GM10248 (cell line): ENCODE results near the gene TTC33.

Experiments used
- CTCF ChIA-PET: fragments of 300-600 bp; sonication (Branson Sonifier 250); formaldehyde crosslinking; extraction: SDS; loops from one replicate; lab custom pipeline; 2021; ENCODE audit warnings: antibody characterized with exemption; lab: Yijun Ruan, JAX
- POLR2A ChIA-PET: fragments of 350-650 bp; sonication (Branson Sonifier 250); formaldehyde crosslinking; extraction: SDS; loops from one replicate; lab custom pipeline; 2020; ENCODE audit warnings: antibody characterized with exemption; lab: Yijun Ruan, JAX
- DNase-seq: peaks from one replicate; pipeline ENCODE4 v3.0.0; 2012; ENCODE audit errors: extremely low spot score
- CTCF ChIP-seq: IDR thresholded peaks from 2 replicates; pipeline ENCODE4 v1.5.1; 2012; ENCODE audit warnings: mild to moderate bottlenecking, low read depth; ENCODE audit errors: extremely low read depth, missing control alignments, control extremely low read depth

The TTC33 gene

DNA sequence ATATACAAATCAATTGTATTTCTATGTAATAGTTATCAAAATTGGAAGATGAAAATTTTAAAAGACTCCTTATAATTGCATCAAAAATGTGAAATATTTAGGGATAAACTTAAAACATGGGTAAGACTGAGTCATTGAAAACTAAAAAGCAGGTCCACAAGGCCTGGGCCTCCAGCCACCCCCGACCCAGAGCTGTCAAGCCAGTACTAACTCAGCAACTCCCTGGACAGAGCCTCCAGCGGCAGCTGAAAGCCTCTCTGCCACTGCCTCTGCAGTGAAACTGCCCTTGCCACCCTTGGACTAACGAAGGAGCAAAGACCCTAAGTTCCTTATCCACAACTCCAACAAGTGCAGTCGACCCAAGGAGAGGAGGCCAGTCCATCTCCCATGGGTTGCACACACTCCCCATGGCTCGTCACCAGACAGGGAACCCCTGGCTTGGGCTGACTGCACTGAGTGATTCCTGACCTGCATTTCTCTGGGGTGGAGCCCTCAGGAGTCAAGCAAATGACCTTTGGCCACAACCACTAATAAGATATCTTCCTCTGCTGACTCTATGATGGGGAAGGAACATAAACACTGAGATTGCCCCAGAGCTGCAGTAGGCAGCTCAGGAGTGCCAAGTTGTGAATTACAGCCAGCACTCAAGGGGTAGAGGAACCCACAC, 55.5 kb downstream of the TTC33 start:
- ChIA-PET POLR2A (no interaction called here), CTCF (interaction anchor here (0.8 kb wide), 1 partner anchor 20 kb away, joined by 3 read pairs; no protein-coding TSS in a partner anchor)
- DNase-seq, result no peak
- no peak for TF ChIP-seq CTCF

- POLR2A ChIA-PET, result no interaction called here
- CTCF ChIA-PET, result interaction anchor here (1.8 kb wide), 1 partner anchor 9 kb away, joined by 3 read pairs; no protein-coding TSS in a partner anchor
- TF ChIP-seq CTCF, result no peak
- DNase-seq, result no peak
Observed at GRCh38 chr5:40694433-40694832, 61.3 kb downstream of the TTC33 start.

DNA sequence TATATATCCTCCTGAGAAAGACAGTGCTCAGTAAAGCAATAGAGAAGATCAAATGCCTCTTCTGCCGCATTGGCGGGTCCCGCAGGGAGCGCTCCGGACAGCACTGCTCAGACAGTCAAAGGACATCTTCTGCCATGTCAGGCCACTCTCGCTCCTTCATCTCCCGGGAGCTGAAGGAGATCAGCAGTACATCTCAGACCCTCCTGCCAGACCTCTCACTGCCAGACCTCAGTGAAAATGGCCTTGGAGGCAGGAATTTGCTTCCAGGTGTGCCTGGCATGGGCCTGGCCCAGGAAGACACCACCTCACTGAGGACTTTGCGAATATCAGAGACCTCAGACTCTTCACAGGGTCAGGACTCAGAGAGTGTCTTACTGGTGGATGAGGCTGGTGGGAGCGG, 63.9 kb downstream of the TTC33 start:
- no peak for TF ChIP-seq CTCF
- ChIA-PET CTCF (interaction anchor here (1.5 kb wide), 1 partner anchor 43 kb away, joined by 5 read pairs; no protein-coding TSS in a partner anchor), POLR2A (no interaction called here)
- DNase-seq, result no peak

DNA sequence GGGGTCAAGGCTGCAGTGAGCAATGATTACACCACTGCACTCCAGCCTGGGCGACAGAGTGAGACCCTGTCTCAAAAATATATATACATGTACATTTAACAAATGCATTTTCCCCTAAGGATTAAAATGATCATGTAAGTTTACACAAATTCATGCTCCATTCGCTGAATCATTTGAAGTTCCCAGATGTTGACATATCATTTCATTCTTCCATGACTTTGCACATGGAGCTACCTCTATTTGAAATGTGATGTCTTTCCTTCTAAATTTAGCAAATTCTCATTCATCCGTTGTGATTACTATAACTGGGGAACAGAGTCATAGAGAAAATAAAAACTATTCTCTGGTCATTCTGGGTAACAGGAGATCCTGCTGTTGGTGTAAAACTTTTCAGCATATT, 65.5 kb downstream of the TTC33 start:
- DNase-seq, result no peak
- ChIA-PET POLR2A (no interaction called here), CTCF (interaction anchor here (0.6 to 3.4 kb wide), 6 partner anchors 18 to 976 kb away, joined by 3 to 34 read pairs (median 4); no protein-coding TSS in a partner anchor)
- no peak for TF ChIP-seq CTCF

GRCh38 chr5:40689438-40689837, 66.3 kb downstream of the TTC33 start:
- ChIA-PET POLR2A (no interaction called here), CTCF (interaction anchor here (0.7 to 3.4 kb wide), 15 partner anchors 13 to 1112 kb away, joined by 3 to 34 read pairs (median 4); no protein-coding TSS in a partner anchor)
- no peak for TF ChIP-seq CTCF
- DNase-seq, result peak; percentile 29

DNA sequence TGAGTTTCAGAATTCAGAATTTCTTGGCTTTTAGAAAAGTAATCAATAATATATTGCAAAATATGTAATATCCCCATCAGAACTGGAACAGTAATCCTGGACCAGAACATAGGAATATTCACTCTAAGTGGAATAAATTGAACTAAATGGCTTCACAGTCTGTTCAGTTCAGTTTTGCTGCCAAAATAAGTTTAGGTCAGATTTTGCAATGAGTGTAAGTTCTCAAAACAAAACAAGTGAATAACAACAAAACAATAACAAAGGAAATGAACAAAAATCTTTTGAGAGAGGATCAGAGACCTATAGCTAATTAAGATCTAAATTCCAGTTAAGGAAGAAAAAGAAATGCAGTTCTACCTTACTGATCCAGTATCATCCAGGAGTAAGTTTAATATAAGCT, 66.8 kb downstream of the TTC33 start:
- CTCF ChIA-PET, result interaction anchor here (0.7 to 3.4 kb wide), 16 partner anchors 12 to 1111 kb away, joined by 3 to 34 read pairs (median 4); no protein-coding TSS in a partner anchor
- POLR2A ChIA-PET, result no interaction called here
- TF ChIP-seq CTCF, result no peak
- DNase-seq, result no peak
